LNCAP (cell line): ENCODE data around the gene PLCB2.

Experiments used
- TF ChIP-seq, protein P1 (sequence below): fragments of 450-650 bp; IDR thresholded peaks from 2 replicates; pipeline ENCODE4 v1.5.1; 2017; ENCODE audit warnings: mild to moderate bottlenecking

The PLCB2 gene

DNA sequence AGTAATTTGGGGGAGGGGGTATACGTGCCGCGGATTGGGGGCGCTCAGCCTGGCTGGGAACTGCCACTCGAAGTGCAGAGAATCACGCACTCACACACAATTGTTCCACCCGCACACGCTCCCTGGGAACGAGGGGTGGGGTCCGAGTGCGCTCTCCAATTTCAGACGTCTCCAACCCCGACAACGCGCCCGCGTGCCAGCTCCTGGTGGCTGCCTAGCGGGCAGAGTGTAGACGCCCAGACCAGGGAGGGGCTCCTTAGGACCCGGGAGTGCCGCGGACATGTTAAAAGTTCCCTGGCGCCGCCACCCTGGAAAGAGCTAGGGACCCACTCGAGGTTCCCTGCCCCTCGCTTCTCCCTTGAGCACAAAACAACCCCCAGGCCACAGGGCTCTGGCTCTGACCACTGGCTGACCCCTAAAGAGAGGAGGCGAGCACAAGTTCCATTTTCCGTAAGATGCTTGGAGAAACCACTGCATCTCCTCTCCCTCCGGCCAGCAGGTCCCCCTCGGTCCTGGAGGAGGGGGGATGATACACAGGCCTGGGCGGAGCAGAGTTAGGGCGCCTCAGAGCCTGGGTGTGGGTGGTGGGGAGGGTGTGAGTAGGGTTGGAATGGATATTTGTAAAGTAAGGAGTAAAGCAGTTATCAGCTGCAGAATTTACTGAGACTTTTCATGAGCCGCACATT lies 24.0 kb downstream of the PLCB2 start:
- TF ChIP-seq, protein P1, sequence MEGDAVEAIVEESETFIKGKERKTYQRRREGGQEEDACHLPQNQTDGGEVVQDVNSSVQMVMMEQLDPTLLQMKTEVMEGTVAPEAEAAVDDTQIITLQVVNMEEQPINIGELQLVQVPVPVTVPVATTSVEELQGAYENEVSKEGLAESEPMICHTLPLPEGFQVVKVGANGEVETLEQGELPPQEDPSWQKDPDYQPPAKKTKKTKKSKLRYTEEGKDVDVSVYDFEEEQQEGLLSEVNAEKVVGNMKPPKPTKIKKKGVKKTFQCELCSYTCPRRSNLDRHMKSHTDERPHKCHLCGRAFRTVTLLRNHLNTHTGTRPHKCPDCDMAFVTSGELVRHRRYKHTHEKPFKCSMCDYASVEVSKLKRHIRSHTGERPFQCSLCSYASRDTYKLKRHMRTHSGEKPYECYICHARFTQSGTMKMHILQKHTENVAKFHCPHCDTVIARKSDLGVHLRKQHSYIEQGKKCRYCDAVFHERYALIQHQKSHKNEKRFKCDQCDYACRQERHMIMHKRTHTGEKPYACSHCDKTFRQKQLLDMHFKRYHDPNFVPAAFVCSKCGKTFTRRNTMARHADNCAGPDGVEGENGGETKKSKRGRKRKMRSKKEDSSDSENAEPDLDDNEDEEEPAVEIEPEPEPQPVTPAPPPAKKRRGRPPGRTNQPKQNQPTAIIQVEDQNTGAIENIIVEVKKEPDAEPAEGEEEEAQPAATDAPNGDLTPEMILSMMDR, result no peak

DNA sequence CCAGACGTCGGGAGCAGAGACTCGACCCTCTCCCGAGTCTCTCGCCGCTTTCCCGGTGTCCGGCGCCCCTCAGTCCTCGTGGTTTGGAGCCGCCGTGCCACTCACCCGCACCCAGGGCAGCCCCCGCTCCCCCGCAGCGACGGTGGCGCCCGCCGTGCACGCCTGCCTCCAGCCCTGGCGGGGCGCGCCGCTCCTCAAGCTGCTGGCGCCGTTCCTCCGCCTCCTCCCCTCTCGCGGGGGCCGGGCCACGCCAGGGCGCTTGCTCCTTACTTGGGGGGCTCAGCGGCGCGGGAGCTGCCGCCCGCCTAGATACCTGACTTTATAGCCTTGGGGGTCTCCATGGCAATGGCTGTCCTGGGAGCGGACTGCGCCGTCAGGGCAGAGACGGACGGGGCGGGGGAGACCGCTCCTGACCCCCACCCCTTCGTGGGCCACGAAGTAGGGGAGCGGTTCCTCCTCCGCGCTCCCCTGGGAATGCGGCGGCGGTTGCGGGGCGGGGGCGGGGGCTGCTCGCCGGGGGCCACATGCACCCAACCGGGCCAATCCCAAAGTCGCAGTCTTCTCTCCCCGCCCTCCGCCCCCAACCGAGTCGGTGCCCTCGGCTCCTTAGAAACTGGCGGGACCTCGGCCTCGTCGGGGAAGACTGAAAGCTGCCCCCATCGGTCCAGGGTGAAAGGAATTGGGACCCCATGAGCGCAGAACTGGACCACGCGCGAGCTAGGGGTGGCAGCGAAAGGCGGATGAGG lies 24.7 kb downstream of the PLCB2 start, which contains the start of gene ANKRD63:
TSS of gene ANKRD63 (minus strand) at position 196 of the 746 bp plus-strand sequence. CDS start 478 bp downstream, outside the sequence.
- TF ChIP-seq, protein P1, result no peak

DNA sequence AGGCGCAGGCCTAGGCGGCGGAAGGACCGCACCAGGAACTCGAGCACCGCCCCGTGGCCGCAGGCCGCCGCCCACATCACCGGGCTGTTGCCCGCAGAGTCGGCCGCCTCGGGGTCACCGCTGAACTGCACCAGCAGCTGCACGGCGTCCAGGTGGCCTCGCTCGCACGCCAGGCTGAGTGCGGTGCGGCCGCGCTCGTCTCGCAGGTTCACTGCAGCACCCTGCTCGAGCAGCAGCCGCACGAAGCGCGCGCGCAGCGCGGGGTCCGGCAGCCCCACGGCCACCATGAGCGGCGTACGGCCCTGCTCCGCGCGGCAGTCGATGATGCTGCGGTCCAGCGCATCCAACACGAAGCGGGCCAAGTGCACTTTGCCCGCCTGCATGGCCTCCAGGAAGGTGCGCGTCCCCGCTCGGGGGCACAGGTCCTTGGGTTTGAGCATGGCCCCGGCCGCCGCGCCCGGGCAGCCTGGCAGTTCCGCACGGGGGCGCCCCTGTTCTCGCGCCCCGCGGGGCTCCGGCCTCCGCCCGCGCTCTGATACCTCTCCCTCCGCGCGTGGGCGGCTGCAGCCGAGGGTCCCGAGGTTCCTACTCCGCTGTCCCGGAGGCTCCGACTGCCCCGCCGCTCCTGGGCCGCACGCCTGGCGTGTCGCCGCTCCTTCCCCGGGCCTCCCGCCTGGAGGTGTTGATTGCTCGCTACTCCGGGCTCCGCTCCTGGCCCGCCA lies 25.4 kb downstream of the PLCB2 start:
- TF ChIP-seq, protein P1, result peak; percentile 47

DNA sequence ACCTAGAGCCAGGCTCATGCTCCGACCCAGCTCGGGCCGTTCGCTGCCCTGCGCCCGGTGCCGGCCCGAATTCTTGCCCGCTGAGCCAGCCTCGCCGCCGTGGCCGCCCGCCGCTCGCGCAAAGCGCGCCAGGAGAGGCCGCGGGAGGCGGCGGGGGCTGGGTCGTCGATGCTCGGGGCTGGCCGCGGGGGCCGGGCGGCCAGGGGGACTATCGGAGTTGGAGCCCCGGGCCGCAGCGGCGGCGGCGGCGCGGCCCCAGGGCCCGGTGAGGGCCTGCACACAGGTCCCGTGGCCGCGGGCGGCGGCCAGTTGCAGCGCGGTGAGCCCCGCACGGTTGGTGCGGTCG lies 26.0 kb downstream of the PLCB2 start:
- TF ChIP-seq, protein P1, result no peak

DNA sequence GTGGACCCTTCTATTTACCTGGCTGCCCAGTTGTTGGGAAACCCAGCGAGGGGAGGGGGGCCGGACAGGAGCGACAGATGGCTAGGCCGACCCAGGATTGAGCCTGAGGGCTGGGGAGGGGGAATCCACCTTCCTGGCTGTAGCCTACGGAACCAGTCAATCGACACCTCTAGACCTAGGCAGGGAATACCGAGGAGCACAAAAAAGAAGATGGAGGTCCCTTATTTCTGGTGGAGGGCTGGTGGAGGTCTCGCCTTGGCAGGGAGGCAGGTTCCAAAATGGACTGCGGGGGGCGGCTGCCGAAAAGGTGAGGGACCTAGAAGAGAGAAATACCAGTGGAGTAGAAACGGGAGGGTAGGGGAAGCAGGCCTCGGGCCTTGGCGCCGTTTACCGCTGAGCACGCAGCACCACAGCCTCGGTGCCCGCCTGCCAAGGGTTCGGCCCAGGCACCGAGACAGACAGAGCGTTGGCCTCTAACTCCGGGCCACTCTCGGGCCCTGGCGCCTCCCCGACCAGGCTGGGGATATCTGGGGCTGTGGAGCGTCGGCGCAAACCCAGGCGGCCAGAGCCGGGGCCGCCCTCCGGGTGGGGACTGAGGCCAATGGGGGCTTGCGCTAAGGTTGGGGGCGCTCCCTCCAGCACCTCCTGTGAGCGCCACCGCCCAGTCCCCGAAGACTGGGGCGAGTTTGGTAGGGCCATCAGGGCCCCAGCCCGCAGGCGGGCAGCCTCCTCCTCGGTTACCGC lies 26.5 kb downstream of the PLCB2 start:
- TF ChIP-seq, protein P1, result no peak

DNA sequence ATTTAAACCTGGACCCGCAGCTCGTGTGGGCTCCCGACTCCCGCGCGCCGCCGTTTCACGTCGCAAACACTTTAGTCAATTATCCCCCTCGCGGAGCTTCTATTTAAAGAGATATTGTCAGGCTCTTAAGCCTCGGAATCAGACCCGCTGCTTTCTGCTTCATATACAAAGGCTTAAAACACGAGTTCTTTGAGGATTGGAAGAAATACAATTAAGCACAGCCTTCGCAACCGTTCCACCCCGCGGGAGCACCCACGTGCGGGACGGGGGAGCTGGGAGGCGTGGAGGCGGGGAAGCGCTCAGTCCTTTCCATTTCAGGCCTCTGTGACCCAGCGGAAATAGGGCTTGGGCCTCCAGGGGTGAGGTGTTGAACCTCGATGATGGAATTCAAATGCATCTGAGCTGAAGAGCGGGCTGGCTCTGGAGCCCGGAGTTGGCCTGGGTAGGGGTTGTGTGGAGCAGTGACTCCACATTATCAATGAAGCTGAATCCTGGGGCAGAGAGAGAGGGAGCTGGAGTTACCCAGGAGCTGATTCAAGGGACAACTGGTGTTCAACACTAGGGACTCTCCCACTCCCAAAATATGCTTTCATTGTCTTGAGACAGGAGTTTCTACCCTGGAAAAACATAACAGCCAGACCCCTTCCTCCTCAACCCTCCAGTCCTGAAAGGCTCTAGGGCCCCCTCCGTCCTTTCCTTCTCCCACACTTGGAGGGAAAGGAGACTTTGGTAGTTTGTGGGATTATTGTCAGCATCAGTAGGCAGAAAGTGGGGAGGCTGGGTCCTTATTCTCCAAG lies 27.3 kb downstream of the PLCB2 start:
- TF ChIP-seq, protein P1, result no peak
